ENCODE results near the gene DYNLT4. TPM values are rescaled to one million over a fixed set of nuclear protein-coding genes. Genes with fewer than 3 reads are reported as not detected.
A peak's percentile ranks its signal among the peaks of the same experiment; 100 is the strongest.

DYNLT4 gene
- total and polyA plus RNA-seq, 2 of the 13 experiments (the other 11 are each of a cell fraction or from before 2014, with no cell fraction given): 0.77 TPM; not detected in 1

GRCh38 chr1:44784094-44785028 lies 22.8 kb downstream of the DYNLT4 start (continued):
- TF ChIP-seq AFF4 (CRISPR knock-in tag; IDR thresholded peaks at IDR 0.05): no peak
- TF ChIP-seq PRDM4 (CRISPR knock-in tag; IDR thresholded peaks at IDR 0.05; ENCODE audit: borderline replicate concordance): no peak
- TF ChIP-seq GATA4 (IDR thresholded peaks at IDR 0.05; ENCODE audit: borderline replicate concordance, low read depth): peak; percentile 40; the same call in 1 of the 2 replicates
- peak; percentile 80 for TF ChIP-seq ZNF563 (CRISPR knock-in tag; IDR thresholded peaks at IDR 0.05)
- TF ChIP-seq ZNF720 (CRISPR knock-in tag; IDR thresholded peaks at IDR 0.05): no peak
- TF ChIP-seq ZNF282 (IDR thresholded peaks at IDR 0.05; ENCODE audit: partially characterized antibody): no peak
- TF ChIP-seq ZMAT3 (CRISPR knock-in tag; conservative IDR thresholded peaks at IDR 0.05): 0 out of 2 replicates have a peak, but pooled peaks have one; percentile 1
- no peak for TF ChIP-seq SNRNP70 (IDR thresholded peaks at IDR 0.05; ENCODE audit: low read depth, low read length)
- no peak for TF ChIP-seq MIER3 (CRISPR knock-in tag; IDR thresholded peaks at IDR 0.05; ENCODE audit: borderline replicate concordance)
- TF ChIP-seq ARNT2 (CRISPR knock-in tag; IDR thresholded peaks at IDR 0.05; ENCODE audit: low read depth): peak; percentile 88
- no peak for TF ChIP-seq ATF6 (CRISPR knock-in tag; conservative IDR thresholded peaks at IDR 0.05)
- TF ChIP-seq PRDM15 (CRISPR knock-in tag; IDR thresholded peaks at IDR 0.05): peak; percentile 32; the same call in 1 of the 2 replicates
- TF ChIP-seq RNF2 (conservative IDR thresholded peaks at IDR 0.05; ENCODE audit: low read depth): peak; percentile 55; the same call in 1 of the 2 replicates
- TF ChIP-seq ATF3 (CRISPR knock-in tag; IDR thresholded peaks at IDR 0.05): no peak
- no peak for TF ChIP-seq JUNB (CRISPR knock-in tag; IDR thresholded peaks at IDR 0.05; ENCODE audit: borderline replicate concordance)
